H9 (cell line): ENCODE measurements around the gene CEP152. TPM values are rescaled to one million over a fixed set of nuclear protein-coding genes. Genes with fewer than 3 reads are reported as not detected.

ENCODE experiments used
- DNase-seq: peaks from one replicate; pipeline ENCODE4 v3.0.0-alpha.2; 2017
- H2AFZ ChIP-seq: one replicate; pipeline ENCODE4 v1.6.1; 2013; ENCODE audit warnings: mild to moderate bottlenecking, low read length, control low read depth, moderate library complexity
- H2AK5ac ChIP-seq: 2 replicates; pipeline ENCODE4 v1.6.1; 2013; ENCODE audit warnings: low read length, control low read depth, mixed read lengths; ENCODE audit not compliant: insufficient read length
- H2BK120ac ChIP-seq: one replicate; pipeline ENCODE4 v1.6.1; 2013; ENCODE audit warnings: low read depth, mild to moderate bottlenecking, low read length, control low read depth, inconsistent platforms; ENCODE audit not compliant: poor library complexity, severe bottlenecking
- H2BK12ac ChIP-seq: 2 replicates; pipeline ENCODE4 v1.6.1; 2013; ENCODE audit warnings: low read length, control low read depth, mixed read lengths, low read depth; ENCODE audit not compliant: insufficient read length
- H2BK15ac ChIP-seq: 2 replicates; pipeline ENCODE4 v1.6.1; 2013; ENCODE audit warnings: low read depth, low read length, control low read depth
- H2BK20ac ChIP-seq: one replicate; pipeline ENCODE4 v1.6.1; 2013; ENCODE audit warnings: low read depth, mild to moderate bottlenecking, low read length, control low read depth, inconsistent platforms; ENCODE audit not compliant: poor library complexity, severe bottlenecking
- H2BK5ac ChIP-seq: 2 replicates; pipeline ENCODE4 v1.6.1; 2013; ENCODE audit warnings: low read length, control low read depth, mixed read lengths; ENCODE audit not compliant: insufficient read length
- H3K14ac ChIP-seq: 2 replicates; pipeline ENCODE4 v1.6.1; 2013; ENCODE audit warnings: low read length, control low read depth; ENCODE audit not compliant: insufficient read depth
- H3K18ac ChIP-seq: 2 replicates; pipeline ENCODE4 v1.6.1; 2013; ENCODE audit warnings: low read depth, mild to moderate bottlenecking, mixed read lengths, low read length, control low read depth; ENCODE audit not compliant: insufficient read length
- H3K23ac ChIP-seq: 2 replicates; pipeline ENCODE4 v1.6.1; 2013; ENCODE audit warnings: low read length, control low read depth, mixed read lengths, low read depth; ENCODE audit not compliant: insufficient read length
- H3K23me2 ChIP-seq: 2 replicates; pipeline ENCODE4 v1.6.1; 2013; ENCODE audit warnings: low read depth, mild to moderate bottlenecking, mixed read lengths, low read length, control low read depth; ENCODE audit not compliant: insufficient read length, poor library complexity, severe bottlenecking
- H3K27ac ChIP-seq: 2 replicates; pipeline ENCODE4 v1.5.1; 2013; ENCODE audit warnings: low read length, control low read depth, mixed read lengths, low read depth; ENCODE audit not compliant: insufficient read length
- H3K27me3 ChIP-seq: 2 replicates; pipeline ENCODE4 v1.6.1; 2013; ENCODE audit warnings: low read length, control low read depth, inconsistent platforms; ENCODE audit not compliant: insufficient read depth
- H3K4ac ChIP-seq: 2 replicates; pipeline ENCODE4 v1.6.1; 2013; ENCODE audit warnings: low read depth, mild to moderate bottlenecking, control low read depth, inconsistent platforms, low read length, moderate library complexity
- H3K4me1 ChIP-seq: 2 replicates; pipeline ENCODE4 v1.6.1; 2013; ENCODE audit warnings: low read length, control low read depth, inconsistent platforms; ENCODE audit not compliant: insufficient read depth
- H3K4me2 ChIP-seq: 2 replicates; pipeline ENCODE4 v1.6.1; 2013; ENCODE audit warnings: low read length, control low read depth, mixed read lengths; ENCODE audit not compliant: insufficient read length, insufficient read depth
- H3K56ac ChIP-seq: 2 replicates; pipeline ENCODE4 v1.6.1; 2013; ENCODE audit warnings: low read depth, mild to moderate bottlenecking, mixed read lengths, low read length, control low read depth; ENCODE audit not compliant: insufficient read length
- H3K79me1 ChIP-seq: 2 replicates; pipeline ENCODE4 v1.6.1; 2013; ENCODE audit warnings: low read depth, mild to moderate bottlenecking, moderate library complexity, low read length, control low read depth, inconsistent platforms; ENCODE audit not compliant: insufficient read depth, poor library complexity, severe bottlenecking
- H3K79me2 ChIP-seq: 2 replicates; pipeline ENCODE4 v1.6.1; 2013; ENCODE audit warnings: low read length, control low read depth, inconsistent platforms; ENCODE audit not compliant: insufficient read depth
- H3K9ac ChIP-seq: 2 replicates; pipeline ENCODE4 v1.6.1; 2013; ENCODE audit warnings: low read length, control low read depth, mixed read lengths; ENCODE audit not compliant: insufficient read length; ENCODE audit errors: extremely low read depth
- H3K9me3 ChIP-seq: one replicate; pipeline ENCODE4 v1.6.1; 2013; ENCODE audit warnings: low read depth, low read length, inconsistent platforms; ENCODE audit not compliant: control insufficient read depth
- H3T11ph ChIP-seq: one replicate; pipeline ENCODE4 v1.6.1; 2013; ENCODE audit warnings: mild to moderate bottlenecking, low read length, control low read depth, inconsistent platforms
- H4K20me1 ChIP-seq: one replicate; pipeline ENCODE4 v1.6.1; 2013; ENCODE audit not compliant: control insufficient read depth, insufficient read length, insufficient read depth
- H4K5ac ChIP-seq: 2 replicates; pipeline ENCODE4 v1.6.1; 2013; ENCODE audit warnings: low read depth, mild to moderate bottlenecking, mixed read lengths, low read length, control low read depth; ENCODE audit not compliant: insufficient read length
- H4K8ac ChIP-seq: replicated peaks from 2 replicates; pipeline ENCODE4 v1.6.1; 2013; ENCODE audit warnings: low read length, control low read depth, mixed read lengths, low read depth; ENCODE audit not compliant: insufficient read length
- H4K91ac ChIP-seq: 2 replicates; pipeline ENCODE4 v1.6.1; 2013; ENCODE audit warnings: low read depth, mild to moderate bottlenecking, moderate library complexity, mixed read lengths, low read length, control low read depth; ENCODE audit not compliant: insufficient read length
- H3K27ac Mint-ChIP-seq, 3 experiments: 2 replicates in 2 of 3; 3 replicates in 1 of 3; pipeline ENCODE4 v1.8.0; 2020 to 2021; ENCODE audit warnings: mixed read lengths in 3 of 3, mild to moderate bottlenecking in 1 of 3, moderate library complexity in 1 of 3
- H3K27me3 Mint-ChIP-seq: 2 replicates; pipeline ENCODE4 v1.8.0; 2021; ENCODE audit warnings: low read depth, mild to moderate bottlenecking, moderate library complexity, mixed read lengths
- H3K36me3 Mint-ChIP-seq, 3 experiments: 2 replicates in 2 of 3; 3 replicates in 1 of 3; pipeline ENCODE4 v1.8.0; 2020 to 2021; ENCODE audit warnings: low read depth in 3 of 3, mixed read lengths in 3 of 3; ENCODE audit not compliant: insufficient read depth in 1 of 3
- H3K4me1 Mint-ChIP-seq, 2 experiments: 2 replicates each; pipeline ENCODE4 v1.8.0; 2020; ENCODE audit warnings: mixed read lengths in 2 of 2
- H3K4me3 Mint-ChIP-seq, 2 experiments: 2 replicates in 1 of 2; 3 replicates in 1 of 2; pipeline ENCODE4 v1.8.0; 2020 to 2021; ENCODE audit warnings: mild to moderate bottlenecking in 2 of 2, mixed read lengths in 2 of 2, moderate library complexity in 1 of 2
- H3K9me3 Mint-ChIP-seq, 2 experiments: 2 replicates in 1 of 2; 3 replicates in 1 of 2; pipeline ENCODE4 v1.8.0; 2020; ENCODE audit warnings: mild to moderate bottlenecking in 2 of 2, mixed read lengths in 2 of 2, moderate library complexity in 1 of 2
- CTCF ChIP-seq: fragments of 200-600 bp; sonication (generic); conservative IDR thresholded peaks from 3 replicates; pipeline ENCODE4 v1.8.0; 2021; ENCODE audit warnings: antibody characterized with exemption, mild to moderate bottlenecking
- WGBS: extraction: QIAGEN DNeasy Blood & Tissue Kit; methylation state at CpG from one replicate; pipeline ENCODE4 v1.1.7; 2013; ENCODE audit warnings: missing lambda C conversion rate, low lambda C conversion rate, mixed read lengths; ENCODE audit not compliant: insufficient read length; ENCODE audit errors: extremely low coverage; 5-methylcytosine and 5-hydroxymethylcytosine counted together
- total RNA-seq: library from RNA; stranded (reverse); gene quantifications from 2 replicates; pipeline ENCODE4 v1.2.1, GENCODE V29; 2021

The CEP152 gene
- total RNA-seq, 1 experiment from 2014 or later: 10.9 TPM

- Histone ChIP-seq H3K79me1 (no peaks in the 10 kb centered on the region), H3K27me3 (no peaks in the 10 kb centered on the region), H3K56ac (no peak overlapping the region), H3K14ac (no peak overlapping the region), H3K9me3 (no peaks in the 10 kb centered on the region), H3K4me1 (0 out of 2 replicates have a peak, but pooled peaks cover 3% of the 10 kb centered on the region), H2AFZ (no peak overlapping the region), H3K23me2 (no peaks in the 10 kb centered on the region), H3K23ac (no peak overlapping the region), H3K18ac (no peak overlapping the region), H3K9ac (no peak overlapping the region), H2BK120ac (no peak overlapping the region), H4K8ac (no peak overlapping the region), H2BK15ac (no peak overlapping the region), H3T11ph (no peak overlapping the region), H4K5ac (no peak overlapping the region), H3K4ac (no peak overlapping the region), H2AK5ac (no peak overlapping the region), H4K91ac (no peak overlapping the region), H2BK12ac (no peak overlapping the region), H2BK5ac (no peak overlapping the region), H3K27ac (no peak overlapping the region), H4K20me1 (no peaks in the 10 kb centered on the region), H3K79me2 (no peaks in the 10 kb centered on the region), H2BK20ac (no peak overlapping the region), H3K4me2 (no peak overlapping the region)
- Mint-ChIP-seq H3K36me3 (no peaks in the 10 kb centered on the region), H3K9me3 (no peaks in the 10 kb centered on the region), H3K4me3 (no peak overlapping the region), H3K27ac (peak overlapping the region in 2 of 3 experiments; percentile 54 to 85; a peak in 4 of 7 replicates), H3K27me3 (no peaks in the 10 kb centered on the region; the same call in 1 of the 2 replicates), H3K4me1 (peaks cover 11 to 13% of the 10 kb centered on the region in 2 experiments)
- TF ChIP-seq CTCF: no peak
- no CpG with 5 or more reads among the region's 1 CpG for WGBS
- DNase-seq: no peak
These were observed 12.8 kb upstream of the CEP152 start for GRCh38 chr15:48823706-48824105.
